Type B pancreatic cell (in vitro differentiated cells): ENCODE measurements around the gene TBCEL. TPM values are rescaled to one million over a fixed set of nuclear protein-coding genes. Genes with fewer than 3 reads are reported as not detected.
"Not testable (repeated sequence)": the region's sequence is repeated elsewhere in the genome, so short reads cannot be mapped to it uniquely, and the experiment has no call there.

Experiments used
- DNase-seq: peaks from one replicate; pipeline ENCODE4 v3.0.0; 2021; ENCODE audit warnings: mixed read lengths; ENCODE audit not compliant: unreplicated experiment; ENCODE audit errors: extremely low spot score
- H3K27ac Mint-ChIP-seq: 2 replicates; pipeline ENCODE4 v1.8.0; 2021; ENCODE audit warnings: mild to moderate bottlenecking, mixed read lengths
- H3K27me3 Mint-ChIP-seq: 2 replicates; pipeline ENCODE4 v1.8.0; 2021; ENCODE audit warnings: mixed read lengths
- H3K36me3 Mint-ChIP-seq: 2 replicates; pipeline ENCODE4 v1.8.0; 2021; ENCODE audit warnings: mixed read lengths
- H3K4me1 Mint-ChIP-seq: one replicate; pipeline ENCODE4 v1.8.0; 2021; ENCODE audit warnings: mixed read lengths; ENCODE audit not compliant: unreplicated experiment
- H3K4me3 Mint-ChIP-seq: 2 replicates; pipeline ENCODE4 v1.8.0; 2021; ENCODE audit warnings: mild to moderate bottlenecking, mixed read lengths
- H3K9me3 Mint-ChIP-seq: 2 replicates; pipeline ENCODE4 v1.8.0; 2021; ENCODE audit warnings: mixed read lengths
- CTCF ChIP-seq: fragments of 200-600 bp; sonication (generic); conservative IDR thresholded peaks from 2 replicates; pipeline ENCODE4 v1.5.0; 2021; ENCODE audit warnings: antibody characterized with exemption, mild to moderate bottlenecking
- total RNA-seq: library from RNA; stranded (reverse); gene quantifications from 2 replicates; pipeline ENCODE4 v1.2.1, GENCODE V29; 2021; ENCODE audit warnings: low replicate concordance

TBCEL gene
- total RNA-seq, 1 donor from 2014 or later = 40.5 TPM

GRCh38 chr11:121109471-121109870 is 85.6 kb downstream of the TBCEL start:
- no peak overlapping the region for H3K4me3 Mint-ChIP-seq
- no peak overlapping the region for H3K27ac Mint-ChIP-seq
- peaks cover 6% of the 10 kb centered on the region for H3K4me1 Mint-ChIP-seq
- peaks cover 28% of the 10 kb centered on the region for H3K27me3 Mint-ChIP-seq
- DNase-seq = no peak
- TF ChIP-seq CTCF = no peak
- no peaks in the 10 kb centered on the region for H3K9me3 Mint-ChIP-seq
- H3K36me3 Mint-ChIP-seq = no peaks in the 10 kb centered on the region

GRCh38 chr11:121109916-121110586 is 86.1 kb downstream of the TBCEL start:
- H3K4me3 Mint-ChIP-seq = no peak overlapping the region
- DNase-seq = no peak
- H3K4me1 Mint-ChIP-seq = peaks cover 6% of the 10 kb centered on the region
- H3K27ac Mint-ChIP-seq = no peak overlapping the region
- no peaks in the 10 kb centered on the region for H3K36me3 Mint-ChIP-seq
- peaks cover 28% of the 10 kb centered on the region for H3K27me3 Mint-ChIP-seq
- no peak for TF ChIP-seq CTCF
- no peaks in the 10 kb centered on the region for H3K9me3 Mint-ChIP-seq

GRCh38 chr11:121110871-121111724 is 87.2 kb downstream of the TBCEL start:
- peaks cover 6% of the 10 kb centered on the region for H3K4me1 Mint-ChIP-seq
- no peaks in the 10 kb centered on the region for H3K9me3 Mint-ChIP-seq
- TF ChIP-seq CTCF = no peak
- no peak for DNase-seq
- H3K4me3 Mint-ChIP-seq = no peak overlapping the region
- no peak overlapping the region for H3K27ac Mint-ChIP-seq
- peaks cover 28% of the 10 kb centered on the region for H3K27me3 Mint-ChIP-seq
- no peaks in the 10 kb centered on the region for H3K36me3 Mint-ChIP-seq

- peak; percentile 75 for TF ChIP-seq CTCF
- Mint-ChIP-seq H3K4me1 (peaks cover 6% of the 10 kb centered on the region), H3K36me3 (no peaks in the 10 kb centered on the region), H3K27me3 (peaks cover 28% of the 10 kb centered on the region), H3K9me3 (no peaks in the 10 kb centered on the region), H3K4me3 (no peak overlapping the region), H3K27ac (no peak overlapping the region)
- no peak for DNase-seq
These were observed 88.9 kb downstream of the TBCEL start for GRCh38 chr11:121112498-121113455.

- Mint-ChIP-seq H3K4me3 (no peak overlapping the region), H3K4me1 (peaks cover 6% of the 10 kb centered on the region), H3K9me3 (no peaks in the 10 kb centered on the region), H3K27ac (no peak overlapping the region), H3K27me3 (peaks cover 28% of the 10 kb centered on the region), H3K36me3 (no peaks in the 10 kb centered on the region)
- no peak for TF ChIP-seq CTCF
- DNase-seq = no peak
These were observed 89.7 kb downstream of the TBCEL start for GRCh38 chr11:121113611-121114010.

GRCh38 chr11:121115024-121115423 is 91.1 kb downstream of the TBCEL start:
- H3K27ac Mint-ChIP-seq, H3K9me3 Mint-ChIP-seq, DNase-seq, H3K4me1 Mint-ChIP-seq, H3K36me3 Mint-ChIP-seq, H3K4me3 Mint-ChIP-seq: not testable (repeated sequence)
- peaks cover 28% of the 10 kb centered on the region for H3K27me3 Mint-ChIP-seq
